HG03097 (cell line): ENCODE results near the gene ZDHHC9.
"Not testable (repeated sequence)": the region's sequence is repeated elsewhere in the genome, so short reads cannot be mapped to it uniquely, and the experiment has no call there.

Experiments used
- ATAC-seq: cut with Tn5 transposase; IDR thresholded peaks from one replicate; pipeline ENCODE4 v1.9.1; 2021; ENCODE audit not compliant: unreplicated experiment, low FRiP score

ZDHHC9 gene

DNA sequence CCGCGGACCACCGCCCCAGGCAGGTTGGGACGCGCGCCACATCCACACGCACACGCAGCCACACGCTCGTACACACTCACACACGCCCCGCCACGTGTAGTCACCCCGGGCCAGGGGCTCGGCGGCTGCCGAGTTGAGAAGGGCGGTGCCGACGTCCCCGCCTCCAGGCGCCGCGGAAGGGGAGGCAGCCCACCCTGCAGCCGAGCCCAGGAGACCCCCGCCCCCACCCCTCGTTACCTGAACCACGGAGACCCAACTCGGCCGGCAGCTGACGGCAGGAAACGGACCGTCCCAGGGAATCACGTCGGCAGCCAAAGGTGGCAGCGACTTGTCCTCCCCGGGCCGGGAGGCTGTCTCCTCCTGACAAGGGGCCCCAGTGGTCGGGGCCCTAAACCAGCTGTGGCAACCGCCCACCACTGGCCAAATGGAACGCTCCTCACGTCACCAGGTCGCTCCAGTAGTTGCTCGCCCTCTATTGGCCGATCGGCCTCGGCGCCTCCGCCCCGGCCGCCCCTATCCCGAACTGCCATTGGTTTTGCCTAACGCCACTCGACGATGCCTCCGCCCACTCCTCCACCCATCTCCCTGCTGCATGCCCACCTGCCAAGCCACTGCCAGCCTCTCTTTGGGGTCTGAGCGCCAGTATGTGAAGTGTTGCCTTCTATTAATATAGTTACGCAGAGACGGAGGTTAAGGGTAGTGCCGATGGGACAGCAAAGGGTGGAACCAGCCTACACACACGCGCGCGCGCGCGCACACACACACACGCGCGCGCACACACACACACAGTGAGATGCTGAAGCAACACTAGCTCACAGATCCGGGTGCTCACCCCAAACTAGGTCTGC, at the start of gene ZDHHC9:
TSS of gene ZDHHC9 (minus strand) at position 428 of the 848 bp plus-strand sequence. CDS start 1,941 bp downstream, outside the sequence.
- peak; percentile 97 for ATAC-seq

DNA sequence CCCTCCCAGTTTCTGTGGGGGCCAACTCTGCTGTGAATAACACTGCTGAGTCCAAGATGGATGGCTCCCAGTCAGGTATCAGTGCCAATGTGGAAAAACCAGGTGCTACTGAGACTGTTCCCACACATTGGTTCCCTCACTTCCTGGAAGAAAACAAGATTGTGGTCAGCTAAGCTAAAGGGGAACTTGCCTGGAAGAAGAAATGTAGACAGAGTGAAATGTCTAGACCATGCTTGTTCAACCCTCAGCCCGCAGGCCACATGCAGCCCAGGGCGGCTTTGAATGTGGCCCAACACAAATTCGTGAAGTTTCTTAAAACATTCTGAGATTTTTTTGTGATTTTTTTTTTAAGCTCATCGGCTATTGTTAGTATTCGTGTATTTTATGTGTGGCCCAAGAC, 33.7 kb upstream of the ZDHHC9 start:
- no peak for ATAC-seq

DNA sequence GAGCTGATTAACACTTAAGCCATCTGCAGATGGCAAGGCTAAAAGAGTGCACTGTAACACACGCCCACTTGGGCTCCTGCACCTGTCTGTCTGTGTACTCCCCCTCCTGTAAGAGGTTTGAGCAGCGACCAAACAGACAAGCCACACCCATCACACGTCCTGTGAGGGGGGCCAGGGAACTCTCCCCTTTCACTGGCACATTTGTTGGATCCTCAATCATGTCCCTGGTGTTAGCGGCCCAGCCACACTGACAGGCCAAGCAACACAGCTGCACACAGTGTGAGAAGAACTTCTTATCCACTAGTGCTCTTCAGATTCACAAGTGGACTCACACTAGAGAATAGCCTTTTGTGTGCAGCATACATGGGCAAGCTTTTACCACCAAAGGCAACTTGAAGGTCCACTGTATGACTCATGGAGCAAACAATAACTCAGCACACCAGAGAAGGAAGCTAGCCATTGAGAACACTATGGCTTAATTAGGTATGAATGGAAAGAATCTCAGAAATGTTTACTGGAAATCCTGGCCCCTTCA, 33.2 kb upstream of the ZDHHC9 start:
- ATAC-seq = no peak

DNA sequence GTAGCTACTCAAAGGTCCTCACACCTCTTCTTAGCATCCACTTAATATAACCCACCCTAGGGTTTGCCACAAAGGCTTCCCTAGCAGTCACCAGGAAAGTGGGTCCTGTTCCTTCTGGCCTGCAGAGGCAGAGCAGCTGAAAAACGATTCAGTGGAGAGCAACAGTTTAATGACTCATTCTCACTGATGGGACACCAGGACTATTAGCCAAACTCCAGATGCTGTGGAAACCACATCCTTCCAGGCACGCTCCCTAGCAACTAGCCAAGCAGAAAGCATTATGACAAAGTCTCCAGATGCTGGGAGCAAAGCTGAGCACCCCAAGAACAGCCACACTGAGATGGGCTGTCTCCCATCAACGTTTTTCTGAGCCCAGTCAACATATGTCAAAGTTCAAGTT, 32.0 kb upstream of the ZDHHC9 start:
- ATAC-seq = no peak

DNA sequence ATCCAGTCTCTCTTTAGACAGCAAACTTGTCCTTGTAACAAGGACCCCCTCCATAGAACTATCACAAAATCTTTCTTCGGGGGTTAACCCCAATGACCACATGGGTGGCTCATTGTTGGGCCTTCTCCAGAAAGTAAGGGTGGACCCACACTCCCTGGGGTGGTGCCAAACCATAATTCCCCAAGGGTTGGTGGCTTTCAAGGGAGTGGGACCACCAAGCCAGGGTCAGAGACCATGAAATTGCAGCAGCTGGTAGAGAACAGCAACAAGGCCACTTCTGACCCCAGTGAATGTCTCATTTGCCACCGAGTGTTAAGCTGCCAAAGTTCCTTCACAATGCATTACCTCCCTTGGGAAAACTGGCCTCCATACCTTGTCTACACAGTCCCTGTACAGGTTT, 28.8 kb upstream of the ZDHHC9 start:
- ATAC-seq = no peak

DNA sequence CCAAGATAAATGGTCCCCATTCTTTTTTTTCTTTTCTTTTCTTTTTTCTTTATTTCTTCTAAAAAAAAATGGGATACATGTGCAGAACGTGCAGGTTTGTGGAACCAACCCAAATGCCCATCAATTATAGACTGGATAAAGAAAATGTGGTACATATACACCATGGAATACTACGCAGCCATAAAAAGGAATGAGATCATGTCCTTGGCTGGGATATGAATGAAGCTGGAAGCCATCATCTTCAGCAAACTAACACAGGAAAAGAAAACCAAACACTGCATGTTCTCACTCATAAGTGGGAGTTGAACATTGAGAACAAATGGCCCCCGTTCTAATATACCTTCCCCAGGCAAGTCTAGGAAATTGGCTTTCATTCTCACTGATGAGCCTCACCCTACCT, 22.6 kb upstream of the ZDHHC9 start:
- not testable (repeated sequence) for ATAC-seq

DNA sequence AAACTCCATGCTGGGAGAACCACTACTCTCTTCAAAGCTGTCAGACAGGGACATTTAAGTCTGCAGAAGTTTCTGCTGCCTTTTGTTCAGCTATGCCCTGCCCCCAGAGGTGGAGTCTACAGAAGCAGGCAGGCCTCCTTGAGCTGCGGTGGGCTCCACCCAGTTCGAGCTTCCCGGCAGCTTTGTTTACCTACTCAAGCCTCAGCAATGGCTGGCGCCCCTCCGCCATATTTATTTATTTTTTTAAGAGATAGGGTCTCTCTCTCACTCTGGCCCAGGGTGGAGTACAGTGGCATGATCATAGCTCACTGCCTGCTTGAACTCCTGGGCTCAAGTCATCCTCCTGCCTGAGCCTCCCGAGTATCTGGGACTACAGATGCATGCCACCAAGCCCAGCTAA, 15.4 kb upstream of the ZDHHC9 start:
- not testable (repeated sequence) for ATAC-seq

DNA sequence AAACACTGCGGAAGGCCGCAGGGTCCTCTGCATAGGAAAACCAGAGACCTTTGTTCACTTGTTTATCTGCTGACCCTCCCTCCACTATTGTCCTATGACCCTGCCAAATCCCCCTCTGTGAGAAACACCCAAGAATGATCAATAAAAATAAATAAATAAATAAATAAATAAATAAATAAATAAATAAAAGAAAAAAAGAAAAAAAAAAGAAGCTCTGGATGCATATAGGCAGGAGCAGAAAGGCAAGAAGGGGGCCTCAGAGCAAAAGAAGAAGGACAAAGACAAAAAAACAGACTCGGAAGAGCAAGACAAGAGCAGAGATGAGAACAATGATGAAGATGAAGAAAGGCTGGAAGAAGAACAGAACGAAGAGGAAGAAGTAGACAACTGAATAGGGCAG, 8.1 kb upstream of the ZDHHC9 start:
- not testable (repeated sequence) for ATAC-seq

DNA sequence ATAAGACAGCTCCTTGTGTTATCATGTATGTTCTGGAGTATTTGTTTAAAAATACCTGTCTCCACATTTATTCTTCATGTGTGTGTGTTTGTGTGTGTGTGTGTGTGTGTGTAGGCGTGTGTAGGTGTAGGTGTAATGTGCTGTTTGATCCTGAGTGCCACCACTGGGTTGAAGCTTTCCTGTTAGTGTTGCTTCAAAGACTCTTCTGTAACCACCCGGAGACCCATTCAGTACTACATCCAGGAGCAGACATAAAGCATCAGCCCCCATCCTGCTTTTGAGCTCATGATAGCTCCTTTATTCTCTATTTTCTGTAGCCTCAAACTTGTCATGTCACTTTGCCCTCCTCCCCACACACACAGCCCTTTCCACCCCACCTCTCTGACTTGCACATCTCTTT, 3.0 kb upstream of the ZDHHC9 start:
- no peak for ATAC-seq

DNA sequence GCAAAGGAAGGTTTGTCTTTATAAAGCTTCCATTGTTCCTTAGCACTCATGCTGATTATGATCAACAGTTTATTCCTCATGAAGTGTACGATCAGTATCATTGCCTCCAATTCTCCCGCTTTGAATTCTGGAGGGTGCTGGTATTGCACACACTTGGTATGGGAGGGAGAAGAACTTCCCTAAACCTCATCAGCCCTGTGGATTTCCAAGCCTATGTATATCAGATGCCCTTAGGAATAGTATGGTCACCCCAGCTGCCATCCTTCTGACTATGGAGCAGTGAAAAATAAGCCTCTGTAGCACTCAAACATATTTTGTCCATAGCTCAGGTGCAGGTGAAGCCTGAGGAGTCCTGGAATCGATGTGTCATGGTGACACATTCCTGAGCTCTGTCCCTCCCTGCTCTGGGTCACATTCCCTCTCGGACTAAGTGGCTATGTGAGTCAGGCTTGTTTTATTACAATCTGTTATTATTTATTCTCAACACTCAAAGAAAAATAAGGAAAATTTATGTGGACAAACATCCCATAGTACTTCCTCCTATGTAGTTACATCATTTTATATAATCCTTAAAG, 2.0 kb upstream of the ZDHHC9 start:
- ATAC-seq = no peak

DNA sequence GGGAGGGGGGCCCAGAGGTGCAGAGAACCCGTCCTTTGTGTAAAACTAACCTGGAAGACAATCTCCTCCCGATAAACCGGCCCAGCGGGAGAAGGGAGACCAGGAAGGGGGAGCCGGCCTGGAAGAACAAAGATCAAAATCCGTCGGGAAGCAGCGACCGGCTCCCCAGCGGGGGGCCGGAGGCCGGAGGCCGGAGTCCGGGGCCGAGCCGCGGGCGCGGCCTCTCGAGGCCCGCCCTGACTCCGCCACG, 552 bp downstream of the ZDHHC9 start:
- ATAC-seq = no peak

DNA sequence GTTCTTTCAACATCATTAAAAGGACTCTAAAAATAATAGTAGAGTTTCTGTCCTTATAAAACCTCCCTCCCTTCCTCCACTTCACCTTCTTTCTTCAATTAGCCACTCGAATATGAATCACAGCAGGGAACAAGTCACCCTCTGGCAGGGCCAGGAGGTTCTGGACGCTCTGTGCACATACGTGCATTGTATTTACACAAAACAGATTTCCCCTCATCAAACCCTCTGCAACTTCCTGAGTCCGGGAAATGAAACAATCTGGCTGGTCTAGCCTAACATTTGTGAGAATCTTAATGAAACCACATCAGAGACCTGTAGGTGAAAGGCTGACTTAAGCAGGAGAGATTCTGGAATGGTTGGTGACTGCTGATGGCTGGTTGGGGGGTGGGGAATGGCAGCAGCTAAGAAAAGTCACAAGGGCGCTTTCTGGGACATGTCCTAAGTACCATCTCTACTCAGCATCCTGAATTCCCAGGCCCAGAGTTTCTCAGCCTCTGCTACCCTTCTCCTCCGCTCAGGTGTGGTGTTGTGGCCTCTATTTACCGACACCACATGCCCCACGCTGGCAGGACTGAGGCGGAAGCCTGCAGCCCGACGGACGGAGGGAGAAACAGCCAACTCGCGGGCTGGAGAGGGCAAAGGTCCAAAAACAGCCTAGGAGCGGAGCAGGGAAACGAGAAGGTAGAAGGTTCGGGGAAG, 1.0 kb downstream of the ZDHHC9 start:
- ATAC-seq = no peak

DNA sequence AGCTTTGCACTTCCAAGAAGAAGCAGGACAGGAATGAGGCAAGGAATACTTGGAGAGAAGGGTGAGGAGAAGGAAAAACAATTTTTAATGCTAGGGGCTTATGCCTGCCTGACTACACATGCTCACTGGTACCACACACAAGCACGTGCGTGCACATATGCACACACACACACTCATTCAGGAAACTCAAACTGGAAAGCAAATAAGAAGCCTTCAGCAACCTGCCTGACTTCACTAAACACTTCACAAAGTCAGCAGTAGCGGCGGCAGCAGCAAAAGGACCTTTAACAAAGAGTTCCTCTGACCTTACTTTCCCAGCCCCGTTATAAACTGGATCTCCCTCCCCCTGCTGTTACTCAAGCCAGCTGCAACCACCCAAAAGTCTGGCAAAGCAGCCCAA, 3.3 kb downstream of the ZDHHC9 start:
- no peak for ATAC-seq

DNA sequence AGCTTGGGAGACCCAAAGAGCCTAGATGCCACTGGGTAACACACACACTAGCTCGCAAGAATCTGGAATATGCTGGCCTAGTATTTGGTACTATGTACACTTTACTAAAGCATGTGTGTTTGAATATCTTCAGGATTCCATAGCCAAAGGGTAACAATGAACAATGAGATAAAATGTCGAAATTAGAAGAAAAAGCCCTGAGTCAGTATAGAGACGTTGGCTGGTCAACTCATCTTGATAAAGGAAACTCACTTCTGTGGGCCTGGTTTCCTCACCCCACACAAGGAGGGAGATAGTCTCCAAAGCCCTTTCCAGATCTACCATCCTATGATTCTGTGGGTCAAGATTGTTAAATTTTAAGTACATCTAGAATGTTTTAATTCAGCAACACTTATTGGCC, 6.9 kb downstream of the ZDHHC9 start:
- no peak for ATAC-seq

DNA sequence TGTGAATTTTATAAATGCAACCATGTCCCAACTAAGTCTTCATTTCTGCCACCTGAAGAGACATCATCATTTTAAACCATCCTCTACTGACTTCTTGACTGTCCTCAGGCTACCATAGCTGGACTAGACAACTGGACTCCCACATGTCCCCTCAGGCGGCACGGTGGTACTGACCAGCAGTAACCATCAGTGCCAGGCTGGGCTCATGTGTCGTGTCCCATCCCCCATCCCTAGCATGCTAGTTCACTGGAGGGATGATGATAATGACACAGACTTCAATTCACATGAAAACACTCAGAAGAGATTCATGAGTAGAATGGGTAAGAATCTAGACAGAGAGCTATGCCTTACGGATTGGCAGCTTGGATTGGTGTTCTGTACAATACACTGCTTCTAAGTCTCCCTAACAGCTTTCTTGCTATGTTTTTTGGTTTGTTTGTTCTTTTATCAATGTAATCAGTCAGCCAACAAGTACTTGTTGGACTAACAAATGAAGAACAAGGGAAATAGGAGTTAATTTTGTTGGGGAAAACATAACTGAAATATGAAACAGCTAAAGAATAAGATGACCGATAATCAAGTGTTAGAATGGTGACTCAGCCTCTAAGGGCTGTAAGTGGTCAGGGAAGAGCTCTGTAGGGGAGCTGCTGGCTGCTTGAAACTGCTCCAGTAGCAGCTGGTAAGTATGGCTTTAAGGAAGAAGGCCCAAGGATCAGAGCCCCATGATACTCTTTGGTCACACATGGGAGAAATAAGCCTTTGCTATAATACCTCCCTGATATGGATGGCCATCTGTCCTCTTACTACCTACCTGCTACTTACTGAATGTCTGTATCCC, 10.3 kb downstream of the ZDHHC9 start:
- no peak for ATAC-seq

DNA sequence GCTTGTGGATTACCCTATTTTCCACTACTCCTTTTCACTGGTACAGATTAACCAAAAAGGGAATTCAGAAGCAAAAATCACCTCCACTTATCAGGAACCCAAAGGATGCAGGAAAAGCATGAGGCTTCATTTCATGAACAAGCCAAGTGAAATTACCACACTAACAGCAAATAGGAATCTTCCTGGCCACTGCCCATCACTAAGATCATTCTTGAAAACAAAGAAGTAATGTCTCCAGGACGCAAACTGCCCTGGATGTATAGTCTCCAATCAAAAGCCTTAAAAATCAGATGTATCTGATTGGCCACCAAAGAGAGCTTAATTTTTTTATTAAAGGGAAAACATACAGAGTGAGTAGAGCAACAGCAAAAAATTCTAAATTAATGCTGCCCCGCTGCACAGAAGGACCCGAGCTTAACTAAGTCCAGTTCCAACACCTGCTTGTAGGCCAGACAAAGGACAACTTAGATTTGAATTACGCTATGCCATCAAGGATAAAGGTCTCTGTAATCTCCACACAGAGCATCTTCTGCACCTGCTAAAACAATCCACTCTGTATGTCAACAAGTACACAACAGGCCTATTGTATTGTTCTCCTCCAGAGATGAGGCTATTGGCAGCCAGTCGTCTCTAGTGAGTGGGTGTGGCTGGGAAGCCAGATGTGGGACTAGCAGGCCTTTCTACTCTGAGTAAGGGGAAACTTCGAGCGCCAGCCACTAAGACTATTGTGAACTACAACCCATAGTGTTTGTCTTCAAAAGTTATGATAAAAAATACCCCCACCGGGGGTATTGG, 12.4 kb downstream of the ZDHHC9 start:
- no peak for ATAC-seq

DNA sequence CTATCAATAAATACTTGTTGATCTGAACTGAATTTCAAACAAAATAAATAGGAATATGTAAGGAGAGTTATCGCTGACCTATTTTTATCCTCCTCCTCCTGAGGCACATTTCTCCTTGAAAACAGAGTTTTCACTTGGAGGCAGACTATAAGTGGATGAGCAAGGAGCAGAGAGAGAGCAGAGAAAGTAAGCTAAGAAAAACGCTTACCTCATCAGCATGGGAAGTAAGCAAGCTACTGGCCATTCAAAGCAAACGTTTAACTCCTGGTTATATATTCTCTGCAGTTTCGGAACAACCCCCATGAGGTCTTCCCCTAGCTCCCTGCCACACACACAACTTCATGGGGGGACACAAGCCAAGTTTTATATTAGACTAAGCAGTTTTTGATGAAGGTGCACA, 13.2 kb downstream of the ZDHHC9 start:
- ATAC-seq = no peak

DNA sequence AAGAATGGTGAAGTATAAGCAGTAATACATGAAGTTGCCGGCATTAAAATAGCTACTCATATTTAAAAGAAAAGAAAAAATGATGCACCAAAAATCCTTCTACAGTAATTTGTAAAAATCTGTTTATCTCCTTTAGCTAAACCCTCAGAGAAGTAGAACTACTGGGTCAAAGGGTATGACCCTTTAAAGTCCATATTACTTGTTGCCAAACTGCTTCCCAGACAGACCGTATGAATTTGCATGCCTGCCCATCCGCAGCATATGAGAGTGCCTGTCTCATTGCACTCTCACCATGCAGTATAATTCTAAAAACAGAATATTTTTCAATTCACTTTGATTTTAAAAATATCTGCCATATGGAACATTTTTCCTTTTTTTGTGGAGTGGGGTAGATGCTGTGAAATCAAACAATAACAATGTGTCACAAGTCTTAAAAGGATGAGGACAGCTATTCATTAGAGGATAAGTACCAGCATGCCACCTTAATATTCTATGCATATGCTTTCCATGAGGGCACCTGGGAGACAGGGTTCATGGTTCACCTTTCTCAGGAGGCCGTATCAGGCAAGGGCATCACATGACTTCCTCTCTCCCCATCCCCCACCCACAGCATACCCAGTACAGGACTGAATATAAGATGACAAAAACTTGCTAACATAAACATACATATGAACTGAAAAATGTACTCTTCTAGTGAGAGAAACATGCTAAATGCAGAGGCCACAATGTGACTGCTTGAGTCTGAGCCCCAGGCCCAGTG, 17.8 kb downstream of the ZDHHC9 start:
- no peak for ATAC-seq

DNA sequence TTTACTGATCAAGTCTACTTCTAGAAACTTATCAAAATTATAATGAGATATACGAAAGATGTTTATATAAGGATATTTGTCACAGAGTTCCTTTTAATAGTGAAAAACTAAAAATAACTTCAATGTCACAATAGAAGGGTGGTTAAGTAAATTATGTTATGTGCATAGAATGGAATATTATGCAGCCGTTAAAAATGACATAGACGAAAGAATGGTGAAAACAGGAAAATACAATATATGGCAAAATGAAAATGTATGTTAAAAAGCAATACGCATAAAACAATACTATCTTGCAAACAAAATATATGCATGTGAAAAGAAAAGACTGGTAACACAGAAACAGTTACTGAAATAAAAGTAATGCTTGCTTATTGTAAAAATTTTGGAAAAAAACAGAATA, 19.1 kb downstream of the ZDHHC9 start:
- no peak for ATAC-seq
